ENCODE data around the gene TACR2. TPM values are rescaled to one million over a fixed set of nuclear protein-coding genes. Genes with fewer than 3 reads are reported as not detected.
"Not testable (repeated sequence)": the region's sequence is repeated elsewhere in the genome, so short reads cannot be mapped to it uniquely, and the experiment has no call there.

The TACR2 gene
- total RNA-seq, 6 donors from 2014 or later = 0.94 to 1.4 (median 1.2) TPM; not detected in 3

DNA sequence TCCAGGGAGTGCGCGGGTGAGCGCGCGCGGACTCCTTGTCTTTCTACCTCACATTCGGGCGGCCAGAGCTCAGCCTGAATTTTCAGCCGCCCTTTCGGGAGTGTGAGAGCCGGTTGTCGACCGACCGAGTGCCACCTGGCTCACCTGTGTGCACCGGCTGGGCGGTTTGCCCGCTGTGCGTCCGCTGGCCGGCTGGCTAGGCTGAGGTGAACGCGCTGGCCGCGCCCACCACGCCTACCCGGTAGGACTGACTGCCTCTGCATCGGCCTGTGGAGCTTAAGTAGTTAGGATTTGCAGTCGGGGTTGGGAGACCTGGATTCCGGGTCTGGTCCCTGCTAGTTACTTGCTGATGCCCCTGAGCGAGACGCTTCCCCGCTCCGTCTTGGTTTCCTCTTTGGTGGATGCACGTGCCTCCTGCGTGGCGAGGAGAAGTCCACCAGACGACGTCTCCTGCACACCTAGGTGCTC lies 35.1 kb upstream of the TACR2 start:
- WGBS, 2 donors = 27 to 28% methylated on average over 11 to 17 of the region's 38 CpGs
- TF ChIP-seq EP300 (IDR thresholded peaks at IDR 0.05) = no peak
- TF ChIP-seq POLR2A (IDR thresholded peaks at IDR 0.05) = peak in 2 of 4 donors; percentile 13 to 52
- peak in 1 of 2 donors; percentile 0 for TF ChIP-seq POLR2AphosphoS5 (IDR thresholded peaks at IDR 0.05)
- H3K4me1 ChIP-seq = peaks cover 31 to 66% (median 38%) of the 10 kb centered on the region in 4 donors
- DNase-seq (peak; percentile 85 to 92), ATAC-seq (ENCODE audit: low FRiP score in 2 of 2) (peak; percentile 68 to 85)
- H3K27me3 ChIP-seq = no peaks in the 10 kb centered on the region
- H3K9me3 ChIP-seq = no peaks in the 10 kb centered on the region
- peak overlapping the region; percentile 42 to 83 (median 70) for H3K4me3 ChIP-seq
- H3K27ac ChIP-seq = peak overlapping the region; percentile 76 to 90 (median 81)
- no peaks in the 10 kb centered on the region for H3K36me3 ChIP-seq

DNA sequence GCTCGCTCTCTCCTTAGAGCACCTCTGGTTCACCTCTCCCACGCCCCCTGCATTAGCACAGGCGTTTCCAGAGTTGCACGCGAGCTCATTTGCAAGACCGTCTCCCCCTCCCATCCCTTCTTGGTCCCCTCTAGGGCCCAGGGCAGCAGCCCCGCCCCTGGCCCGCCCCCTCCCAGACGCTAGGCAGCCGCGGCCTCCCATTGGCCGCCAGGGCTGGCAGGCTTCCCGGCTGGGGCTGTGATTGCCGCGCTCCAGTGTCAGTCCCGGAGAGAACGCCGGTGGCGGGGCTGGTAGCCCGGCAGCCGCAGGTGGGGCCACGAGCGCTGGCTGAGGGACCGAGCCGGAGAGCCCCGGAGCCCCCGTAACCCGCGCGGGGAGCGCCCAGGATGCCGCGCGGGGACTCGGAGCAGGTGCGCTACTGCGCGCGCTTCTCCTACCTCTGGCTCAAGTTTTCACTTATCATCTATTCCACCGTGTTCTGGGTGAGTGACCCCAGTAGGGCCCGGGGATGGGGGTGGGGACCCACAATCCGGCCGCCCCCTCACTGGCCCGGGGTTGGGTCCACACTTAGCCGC lies 34.6 kb upstream of the TACR2 start, which contains the start of gene TSPAN15:
TSS of gene TSPAN15 (plus strand) at position 257 of the 575 bp plus-strand sequence. CDS start at position 387, 130 bp downstream.
- Histone ChIP-seq H3K36me3 (no peaks in the 10 kb centered on the region), H3K4me3 (peak within 1 kb of the TSS; percentile 42 to 83 (median 70)), H3K27ac (peak within 1 kb of the TSS; percentile 76 to 90 (median 81)), H3K9me3 (no peaks in the 10 kb centered on the region), H3K4me1 (peaks cover 32 to 62% (median 42%) of the 10 kb centered on the region in 4 donors), H3K27me3 (no peaks in the 10 kb centered on the region)
- 0 to 1% methylated on average over 6 to 28 of the region's 45 CpGs for WGBS, 2 donors
- peak; percentile 44 to 71 for TF ChIP-seq POLR2AphosphoS5 (IDR thresholded peaks at IDR 0.05)
- peak in 3 of 4 donors; percentile 48 to 74 (median 74) for TF ChIP-seq POLR2A (IDR thresholded peaks at IDR 0.05)
- TF ChIP-seq EP300 (IDR thresholded peaks at IDR 0.05) = no peak
- TF ChIP-seq, protein P1, sequence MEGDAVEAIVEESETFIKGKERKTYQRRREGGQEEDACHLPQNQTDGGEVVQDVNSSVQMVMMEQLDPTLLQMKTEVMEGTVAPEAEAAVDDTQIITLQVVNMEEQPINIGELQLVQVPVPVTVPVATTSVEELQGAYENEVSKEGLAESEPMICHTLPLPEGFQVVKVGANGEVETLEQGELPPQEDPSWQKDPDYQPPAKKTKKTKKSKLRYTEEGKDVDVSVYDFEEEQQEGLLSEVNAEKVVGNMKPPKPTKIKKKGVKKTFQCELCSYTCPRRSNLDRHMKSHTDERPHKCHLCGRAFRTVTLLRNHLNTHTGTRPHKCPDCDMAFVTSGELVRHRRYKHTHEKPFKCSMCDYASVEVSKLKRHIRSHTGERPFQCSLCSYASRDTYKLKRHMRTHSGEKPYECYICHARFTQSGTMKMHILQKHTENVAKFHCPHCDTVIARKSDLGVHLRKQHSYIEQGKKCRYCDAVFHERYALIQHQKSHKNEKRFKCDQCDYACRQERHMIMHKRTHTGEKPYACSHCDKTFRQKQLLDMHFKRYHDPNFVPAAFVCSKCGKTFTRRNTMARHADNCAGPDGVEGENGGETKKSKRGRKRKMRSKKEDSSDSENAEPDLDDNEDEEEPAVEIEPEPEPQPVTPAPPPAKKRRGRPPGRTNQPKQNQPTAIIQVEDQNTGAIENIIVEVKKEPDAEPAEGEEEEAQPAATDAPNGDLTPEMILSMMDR (IDR thresholded peaks at IDR 0.05) = no peak
- ATAC-seq (ENCODE audit: low FRiP score in 2 of 2) = peak; percentile 91 to 96
- DNase-seq = peak; percentile 94 to 97

DNA sequence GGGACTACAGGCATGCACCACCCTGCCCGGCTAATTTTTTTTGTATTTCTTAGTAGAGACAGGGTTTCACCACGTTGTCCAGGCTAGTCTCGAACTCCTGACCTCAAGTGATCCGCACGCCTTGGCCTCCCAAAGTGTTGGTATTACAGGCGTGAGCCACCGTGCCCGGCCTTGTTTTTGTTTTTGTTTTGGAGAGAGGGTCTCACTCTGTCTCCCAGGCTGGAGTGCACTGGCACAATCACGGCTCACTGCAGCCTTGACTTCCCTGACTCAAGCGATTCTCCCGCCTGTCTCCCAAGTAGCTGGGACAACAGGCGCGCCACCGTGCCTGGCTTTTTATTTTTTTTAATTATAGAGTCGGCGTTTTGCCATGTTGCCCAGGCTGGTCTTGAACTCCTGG lies 33.7 kb upstream of the TACR2 start:
- DNase-seq; H3K27me3 ChIP-seq; ATAC-seq (ENCODE audit: low FRiP score in 2 of 2); H3K4me3 ChIP-seq; H3K36me3 ChIP-seq; H3K9me3 ChIP-seq: not testable (repeated sequence)
- 88 to 91% methylated on average over 16 of the region's 16 CpGs for WGBS, 2 donors
- peaks cover 32 to 56% (median 42%) of the 10 kb centered on the region in 4 donors for H3K4me1 ChIP-seq
- H3K27ac ChIP-seq = peak overlapping the region; percentile 76 to 90 (median 81)

- DNase-seq = peak in 1 of 2 donors; percentile 74
- H3K27ac ChIP-seq = peak overlapping the region; percentile 76 to 90 (median 81)
- no peaks in the 10 kb centered on the region for H3K27me3 ChIP-seq
- H3K4me1 ChIP-seq = peaks cover 32 to 55% (median 42%) of the 10 kb centered on the region in 4 donors
- no peaks in the 10 kb centered on the region for H3K9me3 ChIP-seq
- TF ChIP-seq POLR2A (IDR thresholded peaks at IDR 0.05) (no peak), EP300 (IDR thresholded peaks at IDR 0.05) (no peak), POLR2AphosphoS5 (IDR thresholded peaks at IDR 0.05) (no peak)
- TF ChIP-seq, protein P1 (IDR thresholded peaks at IDR 0.05) = peak; percentile 49 to 75 (median 67)
- WGBS, 2 donors = 0% methylated on average over 1 of the region's 1 CpG; no CpG with 5 or more reads in 1 of the 2 donors
- H3K36me3 ChIP-seq = no peaks in the 10 kb centered on the region
- peak; percentile 61 for ATAC-seq (ENCODE audit: low FRiP score in 2 of 2)
- no peak overlapping the region for H3K4me3 ChIP-seq
These were observed 33.1 kb upstream of the TACR2 start for GRCh38 chr10:69449841-69450240.

GRCh38 chr10:69446650-69447151 lies 30.0 kb upstream of the TACR2 start:
- Histone ChIP-seq H3K36me3 (no peaks in the 10 kb centered on the region), H3K4me3 (no peak overlapping the region), H3K27me3 (no peaks in the 10 kb centered on the region), H3K27ac (peak overlapping the region in 2 of 4 donors; percentile 26 to 35), H3K9me3 (no peaks in the 10 kb centered on the region), H3K4me1 (peaks cover 27 to 35% (median 32%) of the 10 kb centered on the region in 4 donors)
- 31 to 38% methylated on average over 3 of the region's 3 CpGs for WGBS, 2 donors
- TF ChIP-seq, protein P1 (IDR thresholded peaks at IDR 0.05) = no peak
- TF ChIP-seq POLR2AphosphoS5 (IDR thresholded peaks at IDR 0.05) (no peak), POLR2A (IDR thresholded peaks at IDR 0.05) (no peak), EP300 (IDR thresholded peaks at IDR 0.05) (no peak)
- no peak for DNase-seq
- no peak for ATAC-seq (ENCODE audit: low FRiP score in 2 of 2)

Measured in upper lobe of left lung (tissue), 6 donors.